ENCODE results near the gene VWF. TPM values are rescaled to one million over a fixed set of nuclear protein-coding genes. Genes with fewer than 3 reads are reported as not detected.

Gene VWF
- polyA plus RNA-seq, 1 donor (not counting 4 experiments of a cell fraction or from before 2014, with no cell fraction given), result 0.01 TPM

DNA sequence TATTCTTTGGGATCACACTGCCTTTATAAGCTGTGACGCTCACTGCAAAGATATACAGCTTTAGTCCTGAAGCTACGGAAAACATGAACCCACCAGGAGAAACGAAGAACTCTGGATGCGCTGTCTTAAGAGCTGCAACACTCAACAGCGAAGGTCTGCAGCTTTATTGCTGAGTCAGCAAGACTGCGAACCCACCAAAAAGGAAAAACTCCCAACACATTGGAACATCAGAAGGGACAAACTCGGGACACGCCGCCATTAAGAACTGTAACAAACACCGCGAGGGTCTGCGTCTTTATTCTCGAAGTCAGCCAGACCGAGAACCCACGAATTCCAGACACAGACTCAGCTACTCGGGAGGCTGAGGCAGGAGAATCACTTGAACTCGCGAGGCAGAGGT lies 9.2 kb upstream of the VWF start:
- no peaks in the 10 kb centered on the region for H3K4me1 ChIP-seq (ENCODE audit: control insufficient read depth, extremely low read depth, insufficient read depth, low read length)
- DNase-seq (ENCODE audit: low read depth, low spot score), result no peak
- no peak overlapping the region for H3K4me2 ChIP-seq (ENCODE audit: control insufficient read depth, extremely low read depth, insufficient read depth, low read depth, low read length)
- dilution Hi-C loops (cut with MboI; ENCODE audit: extremely low pct_ligation_motif_present, low sequenced_read_pairs), result no loop called here
- no peak for TF ChIP-seq EZH2 (IDR thresholded peaks at IDR 0.05; ENCODE audit: low read length)
- no peak for FAIRE-seq
- H3K79me2 ChIP-seq (ENCODE audit: control insufficient read depth, insufficient read depth, low read length), result no peaks in the 10 kb centered on the region
- H3K4me3 ChIP-seq (ENCODE audit: control insufficient read depth in 2 of 3, extremely low read depth in 1 of 3, insufficient read depth in 2 of 3, low read depth in 1 of 3, low read length in 3 of 3), result no peak overlapping the region
- H3K9ac ChIP-seq (ENCODE audit: control insufficient read depth, extremely low read depth, insufficient read depth, low read length), result no peak overlapping the region
- H2AFZ ChIP-seq (ENCODE audit: control insufficient read depth, low read length), result no peak overlapping the region
- H3K36me3 ChIP-seq (ENCODE audit: control insufficient read depth in 2 of 2, extremely low read depth in 1 of 2, insufficient read depth in 2 of 2, low read length in 2 of 2), result no peaks in the 10 kb centered on the region
- H3K27ac ChIP-seq (ENCODE audit: control insufficient read depth, insufficient read depth, low read length), result no peak overlapping the region
- no peaks in the 10 kb centered on the region for H4K20me1 ChIP-seq (ENCODE audit: control insufficient read depth, extremely low read depth, insufficient read depth, low read length)
- H3K9me1 ChIP-seq (ENCODE audit: control insufficient read depth, extremely low read depth, insufficient read depth, low read length), result no peaks in the 10 kb centered on the region
- no peaks in the 10 kb centered on the region for H3K27me3 ChIP-seq (ENCODE audit: control insufficient read depth, extremely low read depth, insufficient read depth, low read length)
- no peaks in the 10 kb centered on the region for H3K9me3 ChIP-seq (ENCODE audit: control insufficient read depth, low read depth, low read length)

DNA sequence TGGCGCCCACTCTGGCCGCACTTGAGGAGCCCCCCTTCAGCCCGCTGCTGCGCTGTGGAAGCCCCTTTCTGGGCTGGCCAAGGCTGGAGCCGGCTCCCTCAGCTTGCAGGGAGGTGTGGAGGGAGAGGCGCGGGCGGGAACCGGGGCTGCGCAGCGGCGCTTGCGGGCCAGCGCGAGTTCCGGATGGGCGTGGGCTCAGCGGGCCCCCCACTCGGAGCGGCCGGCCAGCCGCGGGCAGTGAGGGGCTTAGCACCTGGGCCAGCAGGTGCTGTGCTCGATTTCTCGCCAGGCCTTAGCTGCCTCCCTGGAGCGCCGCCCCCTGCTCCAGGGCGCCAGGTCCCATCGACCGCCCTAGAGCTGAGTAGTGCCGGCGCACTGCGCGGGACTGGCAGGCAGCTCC lies 8.0 kb upstream of the VWF start:
- Histone ChIP-seq H3K4me3 (ENCODE audit: control insufficient read depth in 2 of 3, extremely low read depth in 1 of 3, insufficient read depth in 2 of 3, low read depth in 1 of 3, low read length in 3 of 3) (no peak overlapping the region), H3K9me1 (ENCODE audit: control insufficient read depth, extremely low read depth, insufficient read depth, low read length) (no peaks in the 10 kb centered on the region), H4K20me1 (ENCODE audit: control insufficient read depth, extremely low read depth, insufficient read depth, low read length) (no peaks in the 10 kb centered on the region), H3K27ac (ENCODE audit: control insufficient read depth, insufficient read depth, low read length) (no peak overlapping the region), H3K9me3 (ENCODE audit: control insufficient read depth, low read depth, low read length) (no peaks in the 10 kb centered on the region), H3K36me3 (ENCODE audit: control insufficient read depth in 2 of 2, extremely low read depth in 1 of 2, insufficient read depth in 2 of 2, low read length in 2 of 2) (no peaks in the 10 kb centered on the region), H3K79me2 (ENCODE audit: control insufficient read depth, insufficient read depth, low read length) (no peaks in the 10 kb centered on the region), H3K4me2 (ENCODE audit: control insufficient read depth, extremely low read depth, insufficient read depth, low read depth, low read length) (no peak overlapping the region), H3K9ac (ENCODE audit: control insufficient read depth, extremely low read depth, insufficient read depth, low read length) (no peak overlapping the region), H2AFZ (ENCODE audit: control insufficient read depth, low read length) (no peak overlapping the region), H3K27me3 (ENCODE audit: control insufficient read depth, extremely low read depth, insufficient read depth, low read length) (no peaks in the 10 kb centered on the region), H3K4me1 (ENCODE audit: control insufficient read depth, extremely low read depth, insufficient read depth, low read length) (no peaks in the 10 kb centered on the region)
- no peak for TF ChIP-seq EZH2 (IDR thresholded peaks at IDR 0.05; ENCODE audit: low read length)
- TF ChIP-seq, protein P1, sequence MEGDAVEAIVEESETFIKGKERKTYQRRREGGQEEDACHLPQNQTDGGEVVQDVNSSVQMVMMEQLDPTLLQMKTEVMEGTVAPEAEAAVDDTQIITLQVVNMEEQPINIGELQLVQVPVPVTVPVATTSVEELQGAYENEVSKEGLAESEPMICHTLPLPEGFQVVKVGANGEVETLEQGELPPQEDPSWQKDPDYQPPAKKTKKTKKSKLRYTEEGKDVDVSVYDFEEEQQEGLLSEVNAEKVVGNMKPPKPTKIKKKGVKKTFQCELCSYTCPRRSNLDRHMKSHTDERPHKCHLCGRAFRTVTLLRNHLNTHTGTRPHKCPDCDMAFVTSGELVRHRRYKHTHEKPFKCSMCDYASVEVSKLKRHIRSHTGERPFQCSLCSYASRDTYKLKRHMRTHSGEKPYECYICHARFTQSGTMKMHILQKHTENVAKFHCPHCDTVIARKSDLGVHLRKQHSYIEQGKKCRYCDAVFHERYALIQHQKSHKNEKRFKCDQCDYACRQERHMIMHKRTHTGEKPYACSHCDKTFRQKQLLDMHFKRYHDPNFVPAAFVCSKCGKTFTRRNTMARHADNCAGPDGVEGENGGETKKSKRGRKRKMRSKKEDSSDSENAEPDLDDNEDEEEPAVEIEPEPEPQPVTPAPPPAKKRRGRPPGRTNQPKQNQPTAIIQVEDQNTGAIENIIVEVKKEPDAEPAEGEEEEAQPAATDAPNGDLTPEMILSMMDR (optimal IDR thresholded peaks at IDR 0.05 in 1 of 3, IDR thresholded peaks at IDR 0.05 in 1 of 3, conservative IDR thresholded peaks at IDR 0.05 in 1 of 3; ENCODE audit: extremely low read depth in 1 of 3, insufficient read depth in 2 of 3, low read length in 3 of 3), result no peak
- dilution Hi-C loops (cut with MboI; ENCODE audit: extremely low pct_ligation_motif_present, low sequenced_read_pairs), result no loop called here
- FAIRE-seq (no peak), DNase-seq (ENCODE audit: low read depth, low spot score) (no peak)

DNA sequence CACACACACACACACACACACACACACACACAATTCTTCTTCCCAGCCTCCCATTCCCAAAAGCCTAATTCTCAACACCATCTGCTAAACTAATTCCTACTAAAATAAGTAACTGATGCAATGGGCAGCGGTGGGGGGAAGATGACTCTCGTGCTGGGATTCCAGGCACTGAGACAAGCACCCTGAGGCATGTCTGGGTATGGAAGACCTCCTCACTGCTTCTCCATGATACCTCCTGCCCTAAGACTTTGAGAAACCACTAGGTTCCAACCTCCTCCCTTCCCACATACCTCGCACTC lies 789 bp upstream of the VWF start:
- H3K9me3 ChIP-seq (ENCODE audit: control insufficient read depth, low read depth, low read length), result no peaks in the 10 kb centered on the region
- no peaks in the 10 kb centered on the region for H4K20me1 ChIP-seq (ENCODE audit: control insufficient read depth, extremely low read depth, insufficient read depth, low read length)
- peaks cover 8% of the 10 kb centered on the region for H3K4me1 ChIP-seq (ENCODE audit: control insufficient read depth, extremely low read depth, insufficient read depth, low read length)
- no peak overlapping the region for H3K9ac ChIP-seq (ENCODE audit: control insufficient read depth, extremely low read depth, insufficient read depth, low read length)
- dilution Hi-C loops (cut with MboI; ENCODE audit: extremely low pct_ligation_motif_present, low sequenced_read_pairs), result no loop called here
- TF ChIP-seq EZH2 (IDR thresholded peaks at IDR 0.05; ENCODE audit: low read length), result no peak
- TF ChIP-seq, protein P1 (optimal IDR thresholded peaks at IDR 0.05 in 1 of 3, IDR thresholded peaks at IDR 0.05 in 1 of 3, conservative IDR thresholded peaks at IDR 0.05 in 1 of 3; ENCODE audit: extremely low read depth in 1 of 3, insufficient read depth in 2 of 3, low read length in 3 of 3), result no peak
- no peak overlapping the region for H2AFZ ChIP-seq (ENCODE audit: control insufficient read depth, low read length)
- no peaks in the 10 kb centered on the region for H3K79me2 ChIP-seq (ENCODE audit: control insufficient read depth, insufficient read depth, low read length)
- DNase-seq (ENCODE audit: low read depth, low spot score) (no peak), FAIRE-seq (no peak)
- H3K27ac ChIP-seq (ENCODE audit: control insufficient read depth, insufficient read depth, low read length), result no peak overlapping the region
- no peak overlapping the region for H3K4me2 ChIP-seq (ENCODE audit: control insufficient read depth, extremely low read depth, insufficient read depth, low read depth, low read length)
- no peaks in the 10 kb centered on the region for H3K9me1 ChIP-seq (ENCODE audit: control insufficient read depth, extremely low read depth, insufficient read depth, low read length)
- no peak overlapping the region for H3K4me3 ChIP-seq (ENCODE audit: control insufficient read depth in 2 of 3, extremely low read depth in 1 of 3, insufficient read depth in 2 of 3, low read depth in 1 of 3, low read length in 3 of 3)
- H3K27me3 ChIP-seq (ENCODE audit: control insufficient read depth, extremely low read depth, insufficient read depth, low read length), result no peaks in the 10 kb centered on the region
- no peaks in the 10 kb centered on the region for H3K36me3 ChIP-seq (ENCODE audit: control insufficient read depth in 2 of 2, extremely low read depth in 1 of 2, insufficient read depth in 2 of 2, low read length in 2 of 2)
